DMS 273 (cell line): ENCODE measurements around the gene GHRL.

Experiments used
- DNase-seq: peaks from one replicate; lab custom pipeline; 2025; ENCODE audit not compliant: unreplicated experiment; lab: John Stamatoyannopoulos, UW

The GHRL gene, protein sequence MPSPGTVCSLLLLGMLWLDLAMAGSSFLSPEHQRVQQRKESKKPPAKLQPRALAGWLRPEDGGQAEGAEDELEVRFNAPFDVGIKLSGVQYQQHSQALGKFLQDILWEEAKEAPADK

DNA sequence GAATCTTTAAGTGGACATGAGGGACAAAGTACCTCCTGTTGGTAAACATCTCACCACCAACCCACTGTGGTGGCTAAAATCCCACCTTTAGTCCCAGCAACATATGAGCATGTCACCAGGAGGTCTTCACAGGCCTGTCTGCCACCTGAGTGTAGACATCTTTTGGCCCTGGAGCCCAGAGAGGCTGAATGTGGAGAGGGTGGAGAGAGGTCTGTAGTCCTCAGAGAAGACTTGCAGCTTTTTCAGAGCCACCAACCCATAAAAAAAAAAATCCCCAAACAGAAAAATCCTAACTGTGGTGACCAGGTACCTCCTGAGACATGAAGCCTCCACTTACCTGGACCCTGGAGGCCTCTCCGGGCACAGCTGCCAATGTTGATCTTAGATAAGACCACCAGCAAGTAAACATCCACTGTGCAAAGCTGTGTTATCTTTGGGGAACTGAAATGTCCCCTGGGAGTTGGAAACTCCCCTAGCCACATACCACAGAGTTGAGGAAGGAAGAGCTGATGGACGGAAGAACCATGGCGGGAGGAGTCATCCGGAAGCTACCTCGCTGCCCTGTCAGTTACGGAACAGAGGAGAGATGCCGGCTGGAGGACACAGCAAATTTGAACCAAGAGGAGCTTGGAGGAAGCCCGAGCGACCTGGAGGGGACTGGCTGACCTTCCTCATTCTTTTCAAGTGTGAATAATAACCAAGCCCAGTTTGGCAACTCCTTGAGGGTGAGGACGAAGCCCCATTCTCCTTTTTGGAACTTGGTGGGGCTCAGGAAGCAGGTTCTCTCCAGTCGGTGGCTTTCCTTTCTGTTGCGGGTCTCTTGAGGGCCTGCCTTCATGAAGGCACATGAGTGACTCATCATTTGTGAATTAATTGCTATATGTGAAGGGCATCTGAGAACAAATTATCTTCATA is at the start of gene GHRL:
Gene GHRL (minus strand): TSS at position 443 of the 915 bp plus-strand sequence. CDS start 2,767 bp downstream, outside the sequence.
- DNase-seq = no peak

DNA sequence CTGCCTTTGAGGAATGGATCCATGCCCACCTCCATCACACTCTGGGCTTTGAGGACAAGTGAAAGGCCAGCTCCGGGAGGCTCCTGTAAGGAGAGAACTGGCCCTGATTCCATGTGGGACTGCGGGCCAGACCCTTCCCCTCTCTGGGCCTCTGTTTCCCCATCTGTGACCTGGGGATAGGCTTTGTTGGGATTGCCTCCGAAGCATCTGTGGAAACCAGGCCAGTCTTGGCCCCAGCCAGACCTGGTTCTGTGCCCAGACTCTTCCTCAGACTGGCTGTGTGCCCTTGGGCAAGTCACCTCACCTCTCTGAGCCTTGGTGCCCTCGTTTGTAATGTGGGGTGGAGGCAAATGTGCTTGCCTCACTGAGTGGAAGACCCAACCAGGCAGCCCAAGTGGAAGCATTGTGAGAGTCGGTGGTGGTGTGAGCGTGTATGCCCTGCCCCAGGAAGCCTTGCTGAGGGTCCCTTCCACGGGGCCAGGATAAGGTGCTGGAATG is 49.2 kb upstream of the GHRL start:
- no peak for DNase-seq

DNA sequence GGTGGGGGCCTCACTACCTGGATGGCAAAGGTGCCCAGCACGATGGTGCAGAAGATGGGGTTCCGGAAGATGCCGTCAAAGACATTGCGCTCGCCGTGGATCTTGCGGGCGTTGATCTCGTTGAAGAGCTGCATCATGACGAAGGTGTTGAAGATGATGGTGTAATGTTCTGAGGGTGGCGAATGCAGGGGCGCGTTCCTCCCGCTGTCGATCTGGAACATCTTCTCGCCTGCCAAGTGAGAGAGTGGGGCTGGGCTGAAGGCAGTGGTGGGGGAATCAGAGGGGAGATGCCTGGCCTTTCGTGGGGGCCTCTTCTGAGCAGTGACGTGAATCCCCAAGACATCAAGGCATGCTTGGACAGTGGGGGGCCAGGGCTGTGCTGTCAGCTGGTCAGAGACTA is 47.7 kb upstream of the GHRL start:
- DNase-seq = no peak

DNA sequence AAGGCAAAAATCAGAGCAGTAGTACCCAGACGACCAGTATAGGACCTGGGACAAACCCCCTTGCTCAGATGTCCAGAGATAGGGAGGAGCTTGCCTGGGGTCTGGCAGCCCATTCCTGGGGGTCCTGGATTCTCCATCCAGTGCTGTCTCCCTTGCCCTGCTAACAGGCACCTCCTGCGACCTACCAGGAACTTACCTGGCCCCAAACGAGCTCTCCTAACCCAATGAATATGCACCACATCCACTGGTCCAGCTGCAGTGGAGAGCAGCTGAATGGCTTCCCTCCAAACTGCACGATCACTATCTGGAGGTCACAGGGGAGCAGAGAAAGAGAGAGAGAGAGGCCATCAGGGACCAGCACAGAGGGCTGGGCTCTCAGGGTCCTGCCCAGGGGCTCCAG is 47.3 kb upstream of the GHRL start:
- no peak for DNase-seq

DNA sequence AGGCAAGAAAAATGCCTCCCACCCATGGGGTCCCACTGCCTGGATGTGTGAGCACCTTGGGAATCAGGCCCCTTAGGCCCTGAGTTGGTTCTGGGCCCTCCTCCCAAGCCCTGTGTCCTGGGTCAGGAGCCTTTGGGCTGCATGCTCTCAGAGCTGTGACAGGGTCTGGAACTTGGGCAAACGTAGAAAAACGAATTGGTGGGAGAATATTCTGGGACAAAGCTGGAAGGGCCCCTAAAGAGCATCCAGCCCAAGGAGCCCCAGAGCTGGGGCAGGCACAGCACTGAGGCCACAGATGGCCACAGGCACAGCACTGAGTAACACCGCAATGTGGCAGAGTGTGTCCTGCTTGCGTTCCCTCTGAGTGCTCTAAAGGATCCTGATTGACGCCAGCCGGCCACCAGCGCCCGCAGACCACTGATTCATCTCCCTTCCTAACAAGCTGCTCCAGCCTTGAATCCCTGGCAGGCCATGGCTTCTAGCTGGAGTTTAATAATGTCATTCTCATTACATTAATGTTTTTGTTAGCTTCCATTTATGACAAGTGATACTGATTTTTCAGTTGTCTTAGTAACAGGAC is 46.7 kb upstream of the GHRL start:
- no peak for DNase-seq

DNA sequence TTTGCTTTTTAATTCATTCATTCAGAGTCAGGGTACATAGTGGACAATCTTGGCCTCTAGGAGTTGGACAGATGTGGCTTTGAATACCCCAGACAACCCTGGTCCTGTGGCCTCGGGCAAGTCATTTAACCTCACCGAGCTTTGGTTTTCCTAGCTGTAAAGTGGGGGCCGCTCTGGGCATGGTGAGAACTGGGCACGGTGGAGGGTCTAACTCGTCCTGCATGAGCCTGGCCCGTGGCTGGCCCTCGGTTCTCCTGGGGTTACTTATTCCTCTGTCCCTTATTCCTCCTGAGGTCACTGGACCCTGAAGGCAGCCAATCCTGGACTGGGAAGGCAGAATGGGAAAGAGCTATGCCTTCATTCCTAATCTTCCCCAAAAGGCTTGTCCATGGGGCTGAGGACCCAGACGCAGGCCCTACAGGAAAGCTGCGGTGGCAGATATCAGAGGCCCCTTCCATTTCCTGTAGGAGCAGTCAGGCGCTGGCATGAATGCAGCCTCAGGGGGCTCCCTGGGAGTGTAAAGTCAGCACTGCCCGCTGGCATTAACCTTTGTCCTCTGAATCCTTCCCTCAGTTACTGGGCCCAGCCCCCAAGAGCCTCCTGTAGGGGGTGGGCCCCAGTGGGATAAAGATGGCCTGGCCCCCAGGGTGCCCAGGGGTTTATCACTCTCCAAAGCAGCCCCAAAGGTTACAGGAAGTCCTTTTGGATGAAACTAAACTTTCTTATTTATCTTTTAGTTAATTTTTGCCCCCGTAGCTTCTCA is 46.0 kb upstream of the GHRL start:
- DNase-seq = no peak

DNA sequence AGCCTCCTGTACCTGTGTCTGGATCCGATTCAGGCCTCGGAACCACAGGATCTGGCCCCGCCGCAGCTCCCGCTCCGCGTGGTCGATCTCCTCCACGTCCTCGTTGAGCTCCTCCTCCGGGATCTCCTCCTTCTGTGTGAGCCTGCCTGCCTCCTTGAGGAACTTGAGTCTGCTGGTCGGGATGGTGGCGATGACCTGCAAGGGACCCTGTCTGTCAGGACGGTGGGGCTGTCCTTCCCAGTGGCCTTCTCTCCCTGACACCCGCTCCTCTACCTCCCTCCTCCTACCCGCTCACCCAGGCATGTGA is 45.4 kb upstream of the GHRL start:
- DNase-seq = no peak

DNA sequence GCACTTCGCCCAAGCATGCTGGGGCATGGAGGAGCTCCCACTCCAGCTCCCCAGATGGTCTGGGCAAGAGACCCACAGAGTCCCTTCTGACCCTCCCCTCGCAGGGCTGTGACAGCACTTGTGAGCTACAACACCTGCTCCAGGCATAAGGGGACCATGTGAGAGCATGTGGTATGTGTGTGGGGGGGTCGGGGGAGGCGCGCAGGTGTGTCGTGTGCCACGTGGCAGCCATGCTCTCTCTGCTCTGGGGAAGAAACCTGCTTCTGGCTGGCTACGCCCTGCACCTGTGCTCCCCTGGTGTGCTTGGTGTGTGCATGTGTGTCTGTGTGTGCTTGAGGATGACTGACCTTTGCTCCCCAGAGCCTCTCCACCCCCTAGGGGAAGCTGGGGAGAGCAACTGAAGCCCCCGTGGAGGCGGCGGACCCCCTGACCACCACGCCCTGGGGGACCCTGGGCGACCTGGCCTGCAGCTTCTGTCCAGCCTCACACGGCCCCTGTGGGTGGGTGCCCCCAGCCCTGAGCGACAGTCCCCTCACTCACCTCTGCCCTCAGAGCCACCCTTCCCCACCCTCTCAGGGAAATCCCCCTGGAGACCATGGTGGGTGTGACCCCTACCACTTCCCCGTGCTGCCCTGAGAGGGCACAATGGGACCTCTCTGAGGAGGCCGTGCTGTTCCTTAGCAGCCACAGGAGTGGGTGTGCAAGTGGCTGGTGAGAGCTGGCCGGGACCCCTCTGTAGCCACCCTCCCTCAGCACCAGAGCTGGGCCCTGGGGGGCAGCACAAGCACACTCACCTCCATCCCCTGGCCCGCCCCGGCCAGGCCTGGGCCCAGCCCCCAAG is 44.8 kb upstream of the GHRL start:
- DNase-seq = peak; percentile 80

DNA sequence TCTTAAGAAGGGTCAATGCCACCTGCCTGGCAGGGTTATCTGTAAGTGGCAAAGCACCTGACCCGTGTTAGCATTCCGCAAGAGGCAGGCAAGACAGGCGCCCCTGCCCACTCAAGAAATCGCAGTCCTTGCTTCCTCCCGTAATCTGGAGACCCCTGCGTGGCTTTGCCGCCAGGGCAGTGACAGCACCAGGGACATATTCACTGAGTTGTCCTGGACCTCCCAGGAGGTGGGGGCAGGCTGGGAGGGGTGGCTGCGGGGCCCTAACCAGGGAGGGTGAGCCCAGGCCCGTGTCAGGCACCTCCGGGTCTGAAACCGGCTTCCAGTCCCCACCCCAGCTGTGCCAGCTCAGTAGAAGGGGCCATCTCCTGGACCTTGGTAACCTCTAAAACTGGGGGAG is 44.0 kb upstream of the GHRL start:
- DNase-seq = no peak

DNA sequence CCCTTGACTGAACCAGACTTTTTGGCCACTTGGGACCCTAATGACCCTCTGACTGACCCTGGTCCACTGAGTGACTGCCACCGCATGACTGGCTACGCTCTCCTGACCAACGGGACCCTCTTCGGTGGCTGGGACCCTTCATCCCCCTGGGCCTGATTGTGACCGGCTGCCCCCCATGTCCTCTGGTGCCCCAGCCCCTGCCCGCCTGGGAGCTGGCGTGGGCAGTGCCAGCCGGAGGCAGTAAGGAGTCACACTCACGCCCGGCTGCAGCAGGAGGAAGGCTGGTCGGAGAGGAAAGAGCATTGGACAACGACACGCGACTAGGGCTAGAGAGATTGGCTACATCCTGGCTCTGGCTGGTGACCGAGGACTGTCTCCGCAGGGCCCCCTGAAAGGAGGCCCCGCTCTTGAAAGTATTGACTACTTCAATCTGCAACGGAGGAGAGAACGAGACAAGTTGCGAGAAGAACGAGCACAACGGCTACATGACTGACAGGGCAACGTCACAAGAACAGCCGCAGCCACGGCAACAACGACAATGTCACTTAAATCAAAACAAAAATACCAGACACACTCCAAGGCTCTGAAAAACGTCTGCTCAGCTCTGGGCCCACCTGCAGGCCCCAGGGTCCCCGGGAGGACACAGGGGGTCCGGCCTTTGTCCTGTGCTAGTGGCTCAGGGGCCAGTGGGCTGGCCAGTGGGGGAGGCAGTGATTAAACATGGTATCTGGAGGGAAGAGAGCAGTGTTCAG is 43.3 kb upstream of the GHRL start:
- DNase-seq = no peak

DNA sequence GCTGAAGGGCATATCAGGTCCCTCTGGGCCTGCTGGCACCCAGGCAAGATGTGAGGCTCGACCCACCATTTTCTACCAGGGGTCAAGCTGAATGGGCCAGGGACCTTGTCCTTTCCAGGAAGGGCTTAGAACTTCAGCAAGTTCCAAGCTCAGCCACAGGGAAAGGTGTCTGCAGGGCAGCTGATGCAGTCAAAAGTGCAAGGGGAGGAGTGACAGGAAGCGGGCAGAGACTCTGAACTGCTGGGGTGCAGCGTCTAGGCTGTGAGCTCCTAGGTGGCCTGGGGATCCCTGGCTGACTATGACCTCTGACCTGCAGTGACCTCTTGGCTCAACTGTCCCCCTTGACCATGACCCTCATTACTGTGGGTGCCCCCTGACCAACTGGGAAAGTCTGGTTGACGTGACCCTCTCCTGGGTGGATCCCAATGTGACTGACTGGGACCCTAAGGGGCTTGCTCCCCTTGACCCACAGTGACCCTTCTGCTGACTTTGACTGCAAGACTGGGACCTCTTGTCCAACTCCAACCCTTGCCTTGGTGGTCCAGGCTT is 42.5 kb upstream of the GHRL start:
- no peak for DNase-seq

DNA sequence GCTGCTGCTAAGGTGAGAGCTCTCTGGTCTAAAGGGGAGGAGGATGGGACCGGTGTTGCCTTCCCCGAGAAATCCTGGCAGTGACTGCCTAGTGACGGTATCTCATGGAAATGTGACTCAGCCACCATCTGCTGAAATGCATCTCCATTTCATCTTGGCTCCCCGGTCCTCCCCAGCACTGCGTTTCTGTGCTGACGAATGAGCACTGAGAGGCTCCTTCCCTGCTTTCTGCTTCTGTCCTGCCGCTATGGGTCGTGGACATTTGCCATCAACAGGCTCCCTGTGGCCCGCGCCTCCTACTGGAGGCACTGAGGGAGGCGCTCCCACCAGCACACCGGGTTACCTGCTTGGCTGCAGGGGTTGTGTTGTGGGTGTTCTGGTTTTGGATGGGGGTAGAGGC is 41.7 kb upstream of the GHRL start:
- peak; percentile 71 for DNase-seq

DNA sequence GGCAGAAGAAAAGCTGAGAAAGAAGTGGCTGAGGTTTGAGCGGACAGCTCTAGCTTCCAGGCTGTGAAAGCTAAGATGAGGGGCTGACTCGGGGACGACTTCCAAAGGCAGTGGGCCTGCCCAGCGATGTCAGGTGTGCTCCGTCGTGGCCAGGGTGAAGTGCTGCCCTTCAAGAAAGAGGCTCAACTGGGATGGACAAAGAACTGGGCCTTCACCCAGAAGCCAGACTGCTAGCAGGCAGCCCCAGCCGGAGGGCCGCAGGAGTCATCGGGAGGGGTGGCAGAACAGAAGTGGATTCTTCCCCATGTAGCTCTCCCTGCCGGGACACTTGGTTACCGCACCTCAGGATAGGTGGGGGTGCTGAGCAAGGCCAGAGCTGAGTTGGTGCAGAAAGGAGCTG is 41.3 kb upstream of the GHRL start:
- DNase-seq = no peak

DNA sequence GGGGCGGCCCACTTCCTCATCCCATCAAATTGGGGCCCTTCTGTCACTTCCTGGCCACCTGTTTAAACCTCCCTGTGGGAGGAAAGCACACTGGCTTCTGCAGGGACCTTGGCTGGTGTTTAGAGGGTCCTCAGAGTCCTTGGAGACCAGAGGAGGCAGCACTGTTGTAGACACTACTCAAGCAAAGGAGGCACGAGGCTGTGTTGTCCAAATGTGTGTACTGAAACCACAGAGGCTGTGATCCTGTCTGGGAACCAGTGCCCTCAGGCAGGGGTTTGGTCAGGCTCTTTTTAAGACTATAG is 40.6 kb upstream of the GHRL start:
- no peak for DNase-seq

DNA sequence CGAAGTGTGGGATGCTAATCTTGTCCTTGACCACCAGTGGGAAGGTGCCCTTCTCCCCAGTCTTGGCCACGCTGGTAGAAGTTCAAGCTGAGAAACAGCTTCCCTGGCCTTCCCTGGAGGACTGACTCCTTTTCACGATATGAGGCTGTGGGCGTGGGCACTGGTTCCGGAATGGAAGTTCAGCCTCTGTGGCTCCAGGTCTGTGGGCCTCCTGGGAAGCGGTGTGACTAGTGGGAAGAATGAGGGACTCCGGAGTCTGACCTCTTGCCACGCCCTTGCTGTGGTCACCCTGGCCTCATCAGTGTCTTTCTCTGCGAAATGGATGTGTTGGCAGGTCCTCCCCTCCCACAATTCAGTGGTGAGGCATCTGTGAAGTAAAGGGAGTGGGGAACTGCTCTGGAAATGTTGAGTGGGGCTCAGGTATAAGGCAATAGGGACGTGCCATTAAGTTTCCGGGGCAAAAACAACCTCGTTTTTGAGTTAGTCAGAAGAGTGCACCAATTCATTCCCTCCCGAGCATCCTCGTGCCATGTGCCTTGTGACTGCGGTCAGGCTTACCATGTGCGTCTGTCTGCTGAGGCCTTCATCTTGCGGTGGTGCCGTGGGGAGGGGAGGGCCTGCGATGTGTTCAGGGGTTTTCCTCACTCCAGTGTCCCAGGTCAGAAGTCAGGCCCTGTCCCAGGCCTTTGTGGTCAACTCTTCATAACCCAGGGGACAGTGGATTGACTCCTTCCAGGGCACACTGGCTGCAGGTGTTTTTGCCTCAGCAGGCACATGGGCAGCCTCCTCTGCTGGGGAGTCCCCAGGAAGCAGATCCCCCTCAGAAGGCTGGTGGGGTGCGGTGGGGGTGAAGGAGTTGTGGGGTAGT is 40.0 kb upstream of the GHRL start:
- no peak for DNase-seq

DNA sequence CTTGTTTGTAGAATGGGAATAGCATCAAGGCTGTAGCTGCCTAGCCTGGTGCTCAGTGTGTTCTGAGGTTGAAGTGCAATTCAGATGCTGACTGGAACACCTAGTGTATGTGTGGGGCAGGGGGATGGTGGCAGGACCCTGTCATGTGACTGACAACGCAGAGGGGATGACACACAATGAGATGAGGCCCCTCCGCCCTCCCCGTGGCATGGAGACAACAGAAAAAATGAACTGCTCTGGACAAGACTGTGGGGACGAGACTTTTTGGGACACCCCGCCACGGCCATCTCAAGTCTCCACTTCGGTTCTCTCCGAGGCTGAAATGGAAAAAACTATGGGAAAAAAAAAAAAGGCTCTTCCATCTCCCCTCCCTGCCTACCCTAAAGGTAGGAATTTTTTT is 38.6 kb upstream of the GHRL start:
- DNase-seq = no peak

DNA sequence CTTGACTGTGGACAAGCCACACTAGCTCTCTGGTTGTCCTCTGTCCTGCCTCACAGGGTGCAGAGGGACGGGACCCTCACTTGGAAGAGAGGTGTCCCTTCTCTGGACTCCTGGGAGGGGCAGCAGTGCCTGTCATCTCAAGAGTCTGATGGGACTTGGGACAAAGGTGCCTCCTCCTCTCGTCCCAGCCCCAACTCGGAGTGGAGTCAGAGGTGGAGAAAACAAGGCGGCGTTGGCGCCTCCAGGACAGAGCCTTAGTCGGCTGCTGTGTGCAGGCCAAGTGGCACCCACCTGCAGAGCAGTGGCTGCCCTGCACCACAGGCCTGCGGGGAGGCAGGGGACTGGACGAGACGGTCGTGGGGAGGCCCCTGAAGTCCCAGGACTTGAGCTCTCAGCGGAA is 37.6 kb upstream of the GHRL start:
- no peak for DNase-seq

DNA sequence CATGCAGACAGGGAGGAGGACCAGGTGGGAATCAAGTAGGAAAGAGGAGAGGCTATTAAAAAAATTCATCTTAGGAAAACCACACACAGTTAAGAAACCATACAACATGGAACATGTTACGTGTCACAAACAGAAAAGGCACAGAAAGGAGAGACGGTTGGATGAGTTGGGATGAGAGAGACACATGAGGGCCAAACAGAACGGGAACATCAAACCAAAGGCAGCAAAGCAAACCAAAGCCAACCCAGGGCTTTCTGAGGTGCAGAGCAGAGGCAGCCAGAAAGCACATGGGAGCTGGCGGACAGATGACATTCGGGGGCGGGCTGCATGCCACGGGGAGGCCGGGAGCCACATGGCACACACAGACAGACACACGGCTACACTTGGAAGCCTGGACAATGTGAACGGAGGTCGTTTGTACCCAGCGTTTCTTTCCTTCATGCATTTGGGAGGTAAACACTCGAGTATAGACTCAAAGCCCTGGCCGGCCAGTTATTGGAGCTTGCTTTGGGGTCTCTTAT is 36.8 kb upstream of the GHRL start:
- DNase-seq = no peak
